Measurements from ENCODE around the gene LRRC8C.

Gene LRRC8C

DNA sequence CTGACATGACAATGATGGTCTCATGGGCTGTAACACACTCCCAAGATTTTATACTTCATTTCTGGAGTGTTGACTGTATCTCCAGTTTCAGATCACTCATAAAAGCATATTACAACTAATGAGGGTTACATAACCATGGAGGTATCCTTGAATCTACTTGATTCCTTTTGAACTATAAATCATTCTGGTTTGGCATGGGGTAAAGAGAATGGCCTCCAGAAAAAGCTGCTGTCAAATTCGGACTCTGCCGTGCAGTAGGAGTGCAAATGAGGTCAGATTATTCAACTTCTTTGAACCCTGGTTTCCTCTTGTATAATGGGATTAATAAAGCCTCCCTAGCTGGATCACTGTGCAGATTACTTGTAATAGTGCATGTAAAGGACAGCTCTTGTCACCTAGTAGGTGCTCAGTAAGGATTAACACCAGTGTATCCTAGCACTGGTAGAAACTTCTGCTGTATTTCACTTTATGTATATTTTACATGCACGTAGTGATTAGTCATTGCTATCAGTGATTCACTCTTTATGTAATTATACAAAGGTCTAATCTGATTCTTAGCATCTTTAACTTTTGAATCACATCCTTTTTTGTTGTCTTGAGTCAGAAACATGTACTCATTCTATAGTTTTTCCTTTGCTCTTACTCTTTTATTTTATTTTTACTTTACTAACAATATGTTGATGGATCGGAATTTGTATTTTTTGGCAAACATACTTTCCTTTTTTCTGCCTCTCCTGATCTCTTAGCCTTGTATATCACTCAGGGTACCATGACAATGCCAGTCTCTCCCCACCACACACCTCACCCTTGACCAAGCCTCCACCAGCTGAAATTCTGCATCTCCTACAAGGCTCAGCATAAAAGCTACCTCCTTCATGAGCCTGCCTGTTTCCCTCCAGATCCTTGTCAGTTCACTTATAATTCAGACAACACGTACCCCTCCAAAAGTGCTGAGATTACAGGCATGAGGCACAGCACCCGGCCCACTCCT lies 3.2 kb downstream of the LRRC8C start:
- DNase-seq: no peak

GRCh38 chr1:89637496-89637895 lies 4.6 kb downstream of the LRRC8C start:
- no peak for DNase-seq

GRCh38 chr1:89640440-89640839 lies 7.5 kb downstream of the LRRC8C start:
- DNase-seq: no peak

GRCh38 chr1:89641781-89642180 lies 8.9 kb downstream of the LRRC8C start:
- DNase-seq: no peak

GRCh38 chr1:89643577-89643976 lies 10.7 kb downstream of the LRRC8C start:
- DNase-seq: no peak

DNA sequence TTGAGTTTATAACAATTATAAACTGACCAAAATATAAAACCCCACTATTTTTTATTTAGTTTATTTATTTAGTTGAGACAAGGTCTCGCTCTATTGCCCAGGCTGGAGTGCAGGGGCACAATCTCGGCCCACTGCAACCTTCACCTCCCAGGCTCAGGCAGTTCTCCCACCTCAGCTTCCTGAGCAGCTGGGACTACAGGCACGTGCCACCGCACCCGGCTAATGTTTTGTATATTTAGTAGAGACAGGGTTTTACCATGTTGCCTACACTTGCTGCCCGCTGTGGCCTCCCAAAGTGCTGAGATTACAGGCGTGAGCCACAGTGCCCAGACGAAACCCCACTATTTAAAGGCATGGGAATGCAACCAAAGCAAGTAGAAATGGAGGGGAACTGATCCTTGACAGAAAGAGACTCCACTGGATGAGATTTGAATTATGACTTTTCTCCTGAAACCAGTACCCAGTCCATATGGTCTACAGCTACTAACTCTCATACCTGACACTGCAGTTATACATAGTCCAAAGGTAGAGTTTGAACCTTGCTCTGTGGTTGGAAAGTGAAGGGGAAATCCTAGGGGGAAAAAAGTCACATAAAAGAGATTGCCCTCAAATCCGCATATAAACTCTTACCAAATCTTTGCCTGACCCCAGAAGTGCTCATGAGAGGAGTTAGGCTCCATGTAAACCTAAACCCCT lies 11.3 kb downstream of the LRRC8C start:
- DNase-seq: no peak

GRCh38 chr1:89646259-89646658 lies 13.3 kb downstream of the LRRC8C start:
- DNase-seq: no peak

GRCh38 chr1:89649783-89650182 lies 16.9 kb downstream of the LRRC8C start:
- no peak for DNase-seq

DNA sequence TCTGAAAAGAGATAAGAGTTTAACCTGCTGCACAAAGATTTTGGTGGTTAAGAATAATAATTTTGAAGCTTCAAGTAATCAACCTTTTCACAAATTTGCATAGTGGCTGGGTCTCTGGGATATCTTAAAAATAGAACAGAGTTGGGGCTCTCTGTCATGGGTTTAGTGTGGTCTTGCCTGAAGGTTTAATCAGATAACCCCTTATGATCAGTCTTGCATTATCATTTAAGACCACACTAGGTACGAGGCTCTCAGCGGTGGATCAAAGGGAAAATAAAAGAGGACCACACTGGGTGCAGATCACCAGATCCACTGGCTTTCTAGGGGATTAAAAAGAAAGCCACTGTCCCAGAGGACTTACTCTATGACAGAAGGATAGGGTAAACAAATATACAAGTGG lies 19.5 kb downstream of the LRRC8C start:
- DNase-seq: no peak

DNA sequence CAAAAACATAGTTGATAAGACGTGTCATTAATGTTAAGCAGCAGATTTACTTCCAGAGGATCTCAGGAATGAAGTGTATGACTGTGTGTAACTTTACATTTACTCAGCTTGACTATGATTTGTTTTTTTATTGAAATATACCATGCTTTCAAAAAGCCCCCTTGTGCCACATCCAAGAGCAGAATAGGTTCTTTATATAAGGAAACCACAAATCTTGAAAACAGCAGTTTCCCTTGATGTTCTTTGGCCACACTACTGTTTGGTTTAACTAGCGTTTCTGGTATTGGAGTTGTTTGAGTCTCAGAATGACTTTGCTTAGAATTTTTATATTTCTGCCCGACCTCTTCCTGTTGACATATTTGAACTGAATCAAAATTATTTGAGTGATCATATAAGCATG lies 25.0 kb downstream of the LRRC8C start:
- peak; percentile 31 for DNase-seq

- DNase-seq: no peak
These were observed 26.6 kb downstream of the LRRC8C start for GRCh38 chr1:89659322-89660081.

DNA sequence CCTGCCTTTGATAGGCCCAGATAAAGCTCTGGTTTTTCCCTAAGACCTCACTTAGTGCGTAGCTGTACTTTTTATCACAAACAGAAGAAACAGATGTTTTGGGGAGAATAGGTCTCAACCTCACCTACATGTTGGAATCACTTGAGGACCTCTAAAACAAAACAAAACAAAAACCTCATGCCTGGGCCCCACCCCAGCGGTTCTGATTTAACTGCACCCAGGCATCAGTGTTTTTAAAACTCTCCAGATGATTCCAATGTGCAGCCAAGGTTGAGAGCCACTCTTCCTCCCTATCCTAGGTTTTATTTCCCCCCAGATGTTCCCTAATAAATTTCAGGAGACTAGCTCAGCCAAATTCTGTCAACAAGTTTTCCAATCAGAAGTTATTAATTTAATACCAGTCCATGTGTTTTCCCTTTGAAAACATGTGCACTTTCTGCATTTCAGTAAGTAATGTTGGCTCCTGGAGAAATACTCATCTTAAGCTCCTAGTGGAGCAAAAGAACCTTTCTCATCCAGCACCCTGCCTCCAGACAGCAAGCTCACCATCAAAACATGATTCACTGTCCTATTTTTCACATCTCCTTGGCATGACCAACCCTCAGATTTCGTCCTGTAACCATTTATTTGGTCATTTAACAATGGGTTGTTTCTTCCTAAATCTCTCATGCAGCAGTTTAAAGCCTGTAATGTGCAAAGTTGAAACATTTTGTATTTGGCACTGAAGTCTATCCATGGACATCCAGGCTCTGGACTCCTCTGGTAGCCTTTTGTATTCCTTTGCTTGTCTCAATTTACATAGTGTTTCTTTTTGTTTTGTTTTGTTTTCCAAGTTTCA lies 27.5 kb downstream of the LRRC8C start:
- no peak for DNase-seq

DNA sequence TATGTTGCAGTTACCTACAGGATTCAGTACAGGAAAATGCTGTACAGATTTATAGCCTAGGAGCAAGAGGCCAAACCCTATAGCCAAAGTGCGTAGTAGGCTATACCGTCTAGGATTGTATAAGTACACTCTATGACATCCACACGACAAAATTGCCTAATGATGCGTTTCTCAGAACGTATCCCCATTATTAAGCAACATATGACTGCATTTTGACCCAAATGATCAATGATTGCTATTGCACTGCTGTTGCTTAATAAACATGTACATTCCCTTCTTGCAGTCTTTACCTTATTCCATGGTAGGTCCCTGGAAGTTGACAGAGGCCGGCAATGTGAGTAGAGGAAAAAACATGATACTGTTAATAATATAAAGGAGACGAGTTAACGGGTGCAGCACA lies 33.0 kb downstream of the LRRC8C start:
- no peak for DNase-seq

GRCh38 chr1:89666640-89667039 lies 33.7 kb downstream of the LRRC8C start:
- no peak for DNase-seq

DNA sequence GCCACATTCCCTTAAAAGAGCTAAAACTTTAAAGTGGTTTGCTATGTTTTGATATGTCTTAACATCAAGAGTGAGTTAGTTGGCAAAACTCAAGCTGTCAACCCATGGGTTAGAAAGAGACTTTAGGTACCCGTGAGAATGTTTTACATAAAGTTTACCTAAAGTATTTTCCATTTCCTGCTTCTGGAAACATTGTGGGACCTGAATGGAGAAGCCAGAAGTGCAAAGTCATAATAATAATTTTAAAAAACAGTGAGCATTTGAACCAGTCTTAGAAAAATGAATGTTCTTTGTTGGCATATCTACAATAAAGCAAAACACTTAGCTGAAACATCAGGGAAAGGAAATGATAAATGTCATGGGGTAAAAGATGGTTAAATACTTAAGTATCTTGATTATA lies 34.8 kb downstream of the LRRC8C start:
- DNase-seq: no peak

GRCh38 chr1:89668961-89669360 lies 36.0 kb downstream of the LRRC8C start:
- DNase-seq: no peak

DNA sequence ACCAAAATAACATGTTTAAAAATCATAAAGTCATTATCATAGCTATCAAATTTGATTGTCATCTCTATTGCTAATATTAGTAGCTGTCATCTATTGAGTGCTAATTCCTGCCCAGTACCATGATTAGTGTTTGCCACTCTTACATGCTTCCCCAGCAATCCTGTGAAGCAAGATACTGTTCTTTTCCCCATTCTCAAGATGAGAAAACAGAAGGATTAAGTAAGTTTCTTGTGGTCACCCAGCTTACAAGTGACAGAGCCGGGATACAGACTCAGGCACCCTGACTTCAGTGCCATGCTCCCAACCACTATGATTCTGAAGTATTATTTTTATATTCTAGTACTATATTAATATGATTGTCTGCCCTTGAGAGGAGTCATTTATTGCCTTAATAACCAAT lies 36.5 kb downstream of the LRRC8C start:
- no peak for DNase-seq

DNA sequence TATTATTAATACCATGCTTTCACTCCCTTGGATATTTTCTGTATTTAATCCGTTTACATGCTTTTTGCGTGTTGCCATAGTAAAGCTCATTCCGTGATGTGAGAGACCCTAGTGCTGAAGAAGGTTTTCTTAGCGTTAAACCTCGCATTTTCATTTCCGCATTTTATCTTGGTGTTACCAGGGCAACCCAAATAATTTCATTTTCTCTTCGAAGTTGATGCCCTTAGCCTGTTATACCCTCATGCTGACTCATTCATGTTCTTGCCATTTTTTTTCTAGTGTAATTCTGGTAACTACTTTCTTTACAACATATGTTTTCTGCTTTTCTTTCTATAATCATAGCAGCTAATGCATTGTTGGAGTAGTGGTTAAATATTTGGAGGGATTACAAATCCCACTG lies 37.2 kb downstream of the LRRC8C start:
- no peak for DNase-seq

GRCh38 chr1:89670711-89671110 lies 37.8 kb downstream of the LRRC8C start:
- no peak for DNase-seq

DNA sequence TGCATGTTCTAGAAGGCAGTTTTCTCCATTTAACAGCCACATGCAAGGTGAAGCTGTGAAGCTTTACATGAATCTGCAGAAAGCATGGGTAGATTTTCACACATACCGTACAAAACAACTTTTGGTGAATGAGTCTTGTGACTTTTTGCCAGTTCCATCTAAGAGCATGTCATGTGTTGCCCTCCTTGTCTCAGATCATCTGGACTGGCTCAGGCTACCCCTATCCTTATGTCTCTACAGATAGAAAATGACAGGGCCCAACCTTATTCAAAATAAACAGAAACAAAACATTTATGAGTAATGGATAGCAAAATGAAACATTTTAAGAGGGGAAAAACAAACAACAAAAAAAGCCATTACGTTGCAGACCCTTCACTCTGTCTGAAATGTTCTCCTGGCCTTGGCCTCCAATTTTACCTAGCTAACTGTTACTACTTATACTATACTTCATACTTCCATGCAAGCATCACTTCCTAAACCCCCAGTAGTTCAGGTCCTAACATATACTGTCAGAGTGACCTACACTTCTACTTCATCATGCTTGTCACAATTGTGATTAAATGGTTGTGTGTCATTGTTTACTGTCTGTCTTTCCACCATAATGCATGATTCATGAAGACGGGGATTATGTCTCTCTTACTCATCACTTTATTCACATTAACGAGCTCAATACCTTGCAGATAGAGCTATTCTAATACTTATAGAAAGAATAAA lies 39.0 kb downstream of the LRRC8C start:
- DNase-seq: no peak

GRCh38 chr1:89672489-89673183 lies 39.7 kb downstream of the LRRC8C start:
- DNase-seq: no peak
